GM10847 (cell line): ENCODE data around the gene BCAS3.

ENCODE experiments used
- POLR2A ChIP-seq: IDR thresholded peaks from 2 replicates; pipeline ENCODE4 v1.6.1; 2011; ENCODE audit not compliant: insufficient read length; ENCODE audit errors: extremely low read depth

BCAS3 gene

GRCh38 chr17:61010661-61011170 lies 333.1 kb downstream of the BCAS3 start:
- no peak for TF ChIP-seq POLR2A

- TF ChIP-seq POLR2A, result no peak
Observed at GRCh38 chr17:61011251-61011650, 333.6 kb downstream of the BCAS3 start.

- no peak for TF ChIP-seq POLR2A
Observed at GRCh38 chr17:61015966-61016365, 338.3 kb downstream of the BCAS3 start.

- TF ChIP-seq POLR2A, result no peak
Observed at GRCh38 chr17:61017317-61018006, 339.8 kb downstream of the BCAS3 start.

GRCh38 chr17:61018938-61019337 lies 341.3 kb downstream of the BCAS3 start:
- no peak for TF ChIP-seq POLR2A

GRCh38 chr17:61023996-61024395 lies 346.3 kb downstream of the BCAS3 start:
- TF ChIP-seq POLR2A, result no peak

- no peak for TF ChIP-seq POLR2A
Observed at GRCh38 chr17:61026818-61027217, 349.2 kb downstream of the BCAS3 start.

- no peak for TF ChIP-seq POLR2A
Observed at GRCh38 chr17:61029181-61029580, 351.5 kb downstream of the BCAS3 start.

GRCh38 chr17:61040666-61041065 lies 363.0 kb downstream of the BCAS3 start:
- TF ChIP-seq POLR2A, result no peak

GRCh38 chr17:61047515-61047914 lies 369.9 kb downstream of the BCAS3 start:
- no peak for TF ChIP-seq POLR2A

GRCh38 chr17:61048376-61049106 lies 370.9 kb downstream of the BCAS3 start:
- no peak for TF ChIP-seq POLR2A

- TF ChIP-seq POLR2A, result no peak
Observed at GRCh38 chr17:61053469-61053868, 375.8 kb downstream of the BCAS3 start.

GRCh38 chr17:61054436-61054835 lies 376.8 kb downstream of the BCAS3 start:
- TF ChIP-seq POLR2A, result no peak

- TF ChIP-seq POLR2A, result no peak
Observed at GRCh38 chr17:61057257-61057656, 379.6 kb downstream of the BCAS3 start.

- TF ChIP-seq POLR2A, result no peak
Observed at GRCh38 chr17:61058066-61058465, 380.4 kb downstream of the BCAS3 start.

- no peak for TF ChIP-seq POLR2A
Observed at GRCh38 chr17:61063528-61063927, 385.9 kb downstream of the BCAS3 start.
